K562 (cell line): Measurements from ENCODE around the gene TCF25. TPM values are rescaled to one million over a fixed set of nuclear protein-coding genes. Genes with fewer than 3 reads are reported as not detected.

Experiments used
- ATAC-seq: fragments of 200-7000 bp; cut with Tn5 transposase; 3 replicates; pipeline ENCODE4 v1.9.1; 2020; ENCODE audit warnings: moderate library complexity
- BruUV-seq: library from RNA; stranded (reverse); fragments of 400-500 nt; replicated peaks from 2 replicates; lab custom pipeline; 2021; lab: Mats Ljungman, UMichigan
- CTCF ChIA-PET: fragments of 300-600 bp; formaldehyde crosslinking; extraction: SDS; loops from one replicate; lab custom pipeline; 2021; ENCODE audit warnings: low intra/inter-chr PET ratio; lab: Yijun Ruan, JAX
- POLR2A ChIA-PET: fragments of 300-600, 350-650 bp; sonication (Branson Sonifier 250); formaldehyde crosslinking; extraction: SDS; loops from one replicate; lab custom pipeline; 2021; ENCODE audit warnings: antibody characterized with exemption, inconsistent platforms; lab: Yijun Ruan, JAX
- DNase-seq, 4 experiments: peaks; one replicate each; pipeline versions ENCODE4 v3.0.0 to v3.0.0-alpha.2; 2011 to 2018; ENCODE audit warnings: low spot score in 3 of 4, mixed read lengths in 3 of 4; ENCODE audit errors: extremely low read depth in 1 of 4
- FAIRE-seq: peaks from 2 replicates; lab custom pipeline; 2011; peaks lifted over from hg19 to GRCh38; lab: Jason Lieb, UNC
- H2AFZ ChIP-seq: 2 replicates; pipeline ENCODE4 v1.6.0; 2011; ENCODE audit warnings: low read depth, low read length, control low read depth, inconsistent platforms
- H3K27ac ChIP-seq: fragments of 200-600 bp; 3 replicates; pipeline ENCODE4 v1.8.0; 2011; ENCODE audit warnings: low read depth, mild to moderate bottlenecking, control low read depth, inconsistent platforms, low read length, moderate library complexity, mixed read lengths; ENCODE audit errors: extremely low read depth
- H3K27me3 ChIP-seq, 2 experiments: fragments of 300-600 bp in 1 of 2; 2 replicates in 1 of 2; 3 replicates in 1 of 2; pipeline versions ENCODE4 v1.6.0 to v1.8.0; 2011; ENCODE audit warnings: inconsistent platforms in 2 of 2, low read length in 2 of 2, mild to moderate bottlenecking in 1 of 2, mixed read lengths in 1 of 2, moderate library complexity in 1 of 2; ENCODE audit not compliant: control insufficient read depth in 2 of 2, insufficient read depth in 2 of 2
- H3K36me3 ChIP-seq: fragments of 300-600 bp; 3 replicates; pipeline ENCODE4 v1.8.0; 2011; ENCODE audit warnings: mild to moderate bottlenecking, low read length, inconsistent platforms; ENCODE audit not compliant: control insufficient read depth, insufficient read depth
- H3K4me1 ChIP-seq, 2 experiments: fragments of 200-600 bp in 1 of 2; replicated peaks in 1 of 2; 2 replicates in 1 of 2; 3 replicates in 1 of 2; pipeline versions ENCODE4 v1.5.1 to v1.8.0; 2011; ENCODE audit warnings: inconsistent platforms in 2 of 2, low read length in 2 of 2, mild to moderate bottlenecking in 1 of 2, mixed read lengths in 1 of 2, moderate library complexity in 1 of 2; ENCODE audit not compliant: control insufficient read depth in 2 of 2, insufficient read depth in 2 of 2
- H3K4me2 ChIP-seq: 2 replicates; pipeline ENCODE4 v1.6.1; 2011; ENCODE audit warnings: low read length, control low read depth, inconsistent platforms, mixed read lengths; ENCODE audit not compliant: insufficient read depth
- H3K4me3 ChIP-seq: fragments of 200-600 bp; sonication (generic), shearing (Covaris generic); 2 replicates; pipeline ENCODE4 v1.5.1; 2016; ENCODE audit warnings: control low read depth, inconsistent platforms
- H3K79me2 ChIP-seq: fragments of 200-600 bp; 3 replicates; pipeline ENCODE4 v1.8.0; 2011; ENCODE audit warnings: low read length, inconsistent platforms; ENCODE audit not compliant: control insufficient read depth, insufficient read depth
- H3K9ac ChIP-seq, 2 experiments: 2 replicates each; pipeline versions ENCODE4 v1.6.0 to v1.6.1; 2011; ENCODE audit warnings: low read depth in 2 of 2, low read length in 2 of 2, control low read depth in 1 of 2, inconsistent platforms in 1 of 2, mild to moderate bottlenecking in 1 of 2, mixed read lengths in 1 of 2; ENCODE audit not compliant: insufficient read depth in 1 of 2
- H3K9me1 ChIP-seq: one replicate; pipeline ENCODE4 v1.6.0; 2011; ENCODE audit warnings: inconsistent platforms, mild to moderate bottlenecking, low read length, moderate library complexity; ENCODE audit not compliant: control insufficient read depth, insufficient read depth
- H3K9me3 ChIP-seq: replicated peaks from 2 replicates; pipeline ENCODE4 v1.5.1; 2011; ENCODE audit warnings: low read depth, low read length, inconsistent platforms; ENCODE audit not compliant: control insufficient read depth, insufficient read depth
- H4K20me1 ChIP-seq: replicated peaks from 2 replicates; pipeline ENCODE4 v1.6.1; 2011; ENCODE audit warnings: low read length, inconsistent platforms, mixed read lengths; ENCODE audit not compliant: control insufficient read depth, insufficient read depth
- ARID1B ChIP-seq: fragments of 450-650 bp; IDR thresholded peaks from 2 replicates; pipeline ENCODE4 v1.6.1; 2016; ENCODE audit warnings: antibody characterized with exemption, mild to moderate bottlenecking, inconsistent platforms
- NCOA6 ChIP-seq: fragments of 450-650 bp; IDR thresholded peaks from 2 replicates; pipeline ENCODE4 v1.6.1; 2017; ENCODE audit warnings: mild to moderate bottlenecking
- RBFOX2 ChIP-seq: fragments of 200-400 bp; formaldehyde crosslinking; IDR thresholded peaks from 2 replicates; pipeline ENCODE4 v1.6.1; 2017; ENCODE audit warnings: low read depth, mild to moderate bottlenecking, low read length, moderate library complexity
- ZFP36 ChIP-seq: fragments of 150-350 bp; IDR thresholded peaks from 2 replicates; pipeline ENCODE4 v1.6.1; 2018; ENCODE audit warnings: low read length, low read depth; ENCODE audit not compliant: partially characterized antibody
- ZNF23 ChIP-seq: fragments of 250-450 bp; sonication (Bioruptor Pico); IDR thresholded peaks from 2 replicates; pipeline ENCODE4 v1.4.0; 2020; ENCODE audit warnings: mild to moderate bottlenecking
- WGBS: fragments of 100-300 bp; shearing (Covaris generic); methylation state at CpG from one replicate; pipeline ENCODE4 v1.1.6; 2016; ENCODE audit warnings: low coverage, mixed read lengths; ENCODE audit not compliant: insufficient coverage; ENCODE audit errors: missing lambda C conversion rate; 5-methylcytosine and 5-hydroxymethylcytosine counted together
- in situ Hi-C: fragments of 300-500 bp; cut with MboI; formaldehyde crosslinking; loops from 4 replicates; pipeline ENCODE4 v1.15.0; 2018; ENCODE audit warnings: inconsistent platforms, mixed read lengths
- intact Hi-C: fragments of 100-400 bp; cut with micrococcal nuclease; formaldehyde crosslinking; loops from 2 replicates; pipeline ENCODE4 v1.14.2; 2022
- polyA plus RNA-seq, 8 experiments: library from polyadenylated mRNA; depleted of rRNA in 4 of 8; stranded (reverse) in 5 of 8; unstranded in 3 of 8; fragments of >200 nt; fragmentation: Nextera tagmentation in 2 of 8; fragmentation: Illumina TruSeq in 1 of 8; extraction: Ambion mirVana in 2 of 8; extraction: Trizol in 1 of 8; gene quantifications; 2 replicates each; pipeline versions ENCODE4 v1.2.1 to v1.2.3, GENCODE V29; 2011 to 2014; ENCODE audit warnings: inconsistent platforms in 1 of 8, missing spikeins in 1 of 8
- total RNA-seq, 7 experiments: library from RNA; depleted of rRNA in 6 of 7; stranded (reverse); fragments of >200 nt in 6 of 7; fragmentation: Illumina TruSeq in 2 of 7; extraction: Trizol in 2 of 7; gene quantifications; 2 replicates each; pipeline versions ENCODE4 v1.2.1 to v1.2.3, GENCODE V29; 2011 to 2021; ENCODE audit warnings: low replicate concordance in 1 of 7

Gene TCF25
- total and polyA plus RNA-seq, 9 of the 15 experiments (the other 6 are each of a cell fraction or from before 2014, with no cell fraction given), result 9.0 to 154 (median 83.8) TPM

DNA sequence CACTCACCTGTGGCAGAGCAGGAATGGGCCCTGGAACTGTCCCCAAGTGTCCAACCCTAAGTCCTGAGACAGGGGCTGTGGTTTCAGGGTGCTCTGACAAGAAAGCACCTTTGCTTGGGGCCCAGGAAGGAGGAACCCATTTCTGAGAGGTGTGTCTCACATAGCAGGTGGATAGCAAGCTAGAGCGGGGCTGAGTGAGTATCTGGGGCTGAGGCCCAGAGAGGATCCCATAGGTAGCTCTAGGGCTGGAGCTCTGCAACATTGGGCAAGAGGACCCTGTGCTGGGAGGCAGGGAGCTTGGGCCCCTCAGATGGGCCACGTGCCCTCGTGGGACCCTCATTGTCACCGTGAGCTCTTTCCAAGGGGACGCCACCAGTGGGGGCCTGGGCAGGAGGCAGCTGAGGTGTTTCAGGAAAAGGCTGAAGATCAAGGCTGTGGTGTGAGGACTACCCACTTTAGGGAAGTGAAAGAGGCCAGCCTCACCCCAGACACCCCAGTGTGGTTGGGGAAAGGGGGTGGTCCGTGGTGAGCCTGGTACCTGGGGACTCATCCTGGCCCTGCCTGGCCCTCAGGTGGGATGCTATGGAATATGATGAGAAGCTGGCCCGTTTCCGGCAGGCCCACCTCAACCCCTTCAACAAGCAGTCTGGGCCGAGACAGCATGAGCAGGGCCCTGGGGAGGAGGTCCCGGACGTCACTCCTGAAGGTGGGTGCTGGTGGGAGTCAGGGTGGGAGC is 80.4 kb downstream of the TCF25 start:
- POLR2A ChIA-PET, result interaction anchor here (0.6 to 2.4 kb wide), 5 partner anchors 8 to 19 kb away, joined by 3 to 11 read pairs (median 3); no protein-coding TSS in a partner anchor
- Histone ChIP-seq H3K9ac (peak overlapping the region in 1 of 2 experiments; percentile 71; a peak in 2 of 4 replicates), H3K9me1 (peaks cover 3% of the 10 kb centered on the region), H3K4me3 (no peak overlapping the region), H2AFZ (no peak overlapping the region), H3K27me3 (no peaks in the 10 kb centered on the region)
- no peak for DNase-seq
- TF ChIP-seq RBFOX2, result 0 out of 2 replicates have a peak, but pooled peaks have one; percentile 20
- no peak for TF ChIP-seq ZNF23 (CRISPR knock-in tag)
- no peak for TF ChIP-seq NCOA6
- no peak for TF ChIP-seq ZFP36
- TF ChIP-seq ARID1B, result no peak
- TF ChIP-seq, all 486 proteins: peak for 1
- intact Hi-C loops, result no loop called here
- Histone ChIP-seq H3K36me3 (peaks cover 47% of the 10 kb centered on the region; the same call in 2 of the 3 replicates), H4K20me1 (no peaks in the 10 kb centered on the region), H3K9me3 (no peaks in the 10 kb centered on the region), H3K4me2 (no peak overlapping the region), H3K4me1 (peaks cover 0 to 31% of the 10 kb centered on the region in 2 experiments; a peak in 3 of 5 replicates), H3K27ac (no peak overlapping the region), H3K79me2 (peaks cover 9% of the 10 kb centered on the region)
- 92% methylated on average over 8 of the region's 11 CpGs for WGBS
- in situ Hi-C loops, result no loop called here
- BruUV-seq, result no TSS peak
- CTCF ChIA-PET, result no interaction called here
- FAIRE-seq, result no peak
- ATAC-seq, result no peak
